ENCODE measurements around the gene ADGRV1.
A peak's percentile ranks its signal among the peaks of the same experiment; 100 is the strongest.

ADGRV1 gene

DNA sequence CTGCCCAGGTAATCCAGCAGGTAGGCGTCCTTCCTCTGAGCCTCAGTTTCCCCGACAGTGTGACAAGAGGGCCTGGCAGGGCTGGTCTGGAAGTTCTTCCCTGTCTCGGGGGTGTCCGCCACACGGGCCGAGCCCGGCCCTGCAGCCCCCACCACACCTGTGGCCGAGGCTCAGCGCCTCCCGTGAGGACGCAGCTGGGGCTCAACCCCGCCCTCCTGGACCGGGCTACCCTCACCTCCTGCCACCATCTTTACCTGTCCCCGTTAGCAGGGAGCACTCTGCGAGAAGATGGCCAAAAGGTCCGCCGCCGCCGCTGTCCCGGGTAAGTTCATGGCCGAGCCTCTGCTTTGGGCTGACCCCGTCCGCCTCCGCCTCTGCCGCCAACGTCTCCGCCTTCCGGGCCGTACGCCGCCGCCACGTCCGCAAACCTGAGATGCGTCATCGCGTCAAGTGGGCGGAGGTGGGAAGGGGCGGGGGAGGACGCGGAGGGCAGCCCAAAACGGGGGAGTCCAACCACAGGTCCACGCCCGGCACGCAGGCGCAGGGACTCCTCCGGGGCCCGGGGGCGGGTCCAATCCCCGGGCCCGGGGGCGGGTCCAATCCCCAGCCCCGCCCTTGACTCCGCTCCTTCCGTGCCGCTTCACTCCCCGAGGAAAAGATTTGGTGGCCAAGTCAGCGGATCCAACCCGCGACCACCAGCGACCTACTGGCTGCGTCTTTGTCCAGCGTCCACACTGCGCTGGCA lies 29.2 kb upstream of the ADGRV1 start, which contains the start of gene LYSMD3:
Gene LYSMD3, minus strand, starts transcription at position 391 of the 745 bp plus-strand sequence. CDS start 4,295 bp downstream, outside the sequence.
- TF ChIP-seq, protein P1, sequence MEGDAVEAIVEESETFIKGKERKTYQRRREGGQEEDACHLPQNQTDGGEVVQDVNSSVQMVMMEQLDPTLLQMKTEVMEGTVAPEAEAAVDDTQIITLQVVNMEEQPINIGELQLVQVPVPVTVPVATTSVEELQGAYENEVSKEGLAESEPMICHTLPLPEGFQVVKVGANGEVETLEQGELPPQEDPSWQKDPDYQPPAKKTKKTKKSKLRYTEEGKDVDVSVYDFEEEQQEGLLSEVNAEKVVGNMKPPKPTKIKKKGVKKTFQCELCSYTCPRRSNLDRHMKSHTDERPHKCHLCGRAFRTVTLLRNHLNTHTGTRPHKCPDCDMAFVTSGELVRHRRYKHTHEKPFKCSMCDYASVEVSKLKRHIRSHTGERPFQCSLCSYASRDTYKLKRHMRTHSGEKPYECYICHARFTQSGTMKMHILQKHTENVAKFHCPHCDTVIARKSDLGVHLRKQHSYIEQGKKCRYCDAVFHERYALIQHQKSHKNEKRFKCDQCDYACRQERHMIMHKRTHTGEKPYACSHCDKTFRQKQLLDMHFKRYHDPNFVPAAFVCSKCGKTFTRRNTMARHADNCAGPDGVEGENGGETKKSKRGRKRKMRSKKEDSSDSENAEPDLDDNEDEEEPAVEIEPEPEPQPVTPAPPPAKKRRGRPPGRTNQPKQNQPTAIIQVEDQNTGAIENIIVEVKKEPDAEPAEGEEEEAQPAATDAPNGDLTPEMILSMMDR (IDR thresholded peaks at IDR 0.05; ENCODE audit: borderline replicate concordance, extremely low read depth, low read length, poor library complexity, severe bottlenecking) = no peak
- TF ChIP-seq EZH2 (IDR thresholded peaks at IDR 0.05; ENCODE audit: borderline replicate concordance, low read depth, low read length, severe bottlenecking) = no peak
- Histone ChIP-seq H3K9me3 (ENCODE audit: insufficient read depth, low read length, severe bottlenecking) (no peaks in the 10 kb centered on the region), H3K79me2 (ENCODE audit: insufficient read depth, low read length) (peaks cover 38% of the 10 kb centered on the region), H3K9ac (ENCODE audit: low read depth, low read length) (peak within 1 kb of the TSS; percentile 74), H3K4me1 (ENCODE audit: insufficient read depth, low read length) (peaks cover 30% of the 10 kb centered on the region), H3K36me3 (ENCODE audit: insufficient read depth, low read length) (peaks cover 5% of the 10 kb centered on the region), H3K4me2 (ENCODE audit: insufficient read depth, low read length) (peak within 1 kb of the TSS; percentile 91), H2AFZ (ENCODE audit: low read depth, low read length) (peak within 1 kb of the TSS; percentile 99), H3K27ac (ENCODE audit: low read length) (peak within 1 kb of the TSS; percentile 91), H3K4me3 (ENCODE audit: low read depth in 1 of 2, low read length in 2 of 2) (peak within 1 kb of the TSS; percentile 61 to 95), H4K20me1 (ENCODE audit: insufficient read depth, low read length) (no peaks in the 10 kb centered on the region), H3K27me3 (ENCODE audit: insufficient read depth, low read length, poor library complexity) (peaks cover 9% of the 10 kb centered on the region)
- ATAC-seq (ENCODE audit: insufficient read depth, low read depth) (peak; percentile 92), DNase-seq (peak; percentile 96)

DNA sequence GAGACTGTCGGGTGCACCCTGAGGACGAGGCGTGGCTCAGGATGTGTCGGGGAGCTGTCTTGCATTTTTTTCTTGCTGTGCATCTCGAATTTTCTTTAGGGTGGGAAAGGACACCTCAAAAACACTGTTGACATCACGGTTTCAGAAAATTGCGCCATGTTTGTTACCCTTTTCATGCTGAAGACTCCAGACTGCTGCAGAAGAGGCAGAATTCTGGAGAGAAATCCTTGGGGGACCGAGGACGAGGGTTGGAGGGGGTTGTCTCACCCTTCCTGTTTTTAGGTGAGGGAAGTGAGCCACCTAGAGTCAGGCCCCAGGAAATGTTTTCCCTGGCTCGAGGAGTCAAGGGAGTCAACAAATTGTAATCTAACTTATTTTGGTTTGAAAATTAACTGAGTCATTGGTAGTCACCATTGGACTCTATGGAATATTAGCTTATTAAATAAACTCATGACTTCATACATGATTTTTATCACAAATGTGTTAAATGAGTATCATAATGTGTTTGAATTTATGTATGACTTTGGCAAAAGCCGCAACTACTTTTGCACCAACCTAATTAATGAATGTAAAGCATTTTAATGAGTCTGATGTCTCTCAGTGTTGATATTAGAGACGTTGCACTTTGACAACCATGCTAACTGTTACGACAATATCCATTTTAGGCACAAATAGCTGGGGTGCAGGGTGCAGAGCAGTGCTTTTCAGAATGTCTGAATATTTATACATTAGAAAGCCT lies 28.5 kb upstream of the ADGRV1 start:
- H3K27ac ChIP-seq (ENCODE audit: low read length) = peak overlapping the region; percentile 91
- peaks cover 9% of the 10 kb centered on the region for H3K27me3 ChIP-seq (ENCODE audit: insufficient read depth, low read length, poor library complexity)
- peak; percentile 70 for ATAC-seq (ENCODE audit: insufficient read depth, low read depth)
- peak; percentile 76 for DNase-seq
- H3K9ac ChIP-seq (ENCODE audit: low read depth, low read length) = peak overlapping the region; percentile 74
- H3K4me2 ChIP-seq (ENCODE audit: insufficient read depth, low read length) = peak overlapping the region; percentile 91
- peaks cover 2% of the 10 kb centered on the region for H3K36me3 ChIP-seq (ENCODE audit: insufficient read depth, low read length)
- no peaks in the 10 kb centered on the region for H3K9me3 ChIP-seq (ENCODE audit: insufficient read depth, low read length, severe bottlenecking)
- TF ChIP-seq, protein P1 (IDR thresholded peaks at IDR 0.05; ENCODE audit: borderline replicate concordance, extremely low read depth, low read length, poor library complexity, severe bottlenecking) = peak; percentile 86
- no peak for TF ChIP-seq EZH2 (IDR thresholded peaks at IDR 0.05; ENCODE audit: borderline replicate concordance, low read depth, low read length, severe bottlenecking)
- H3K4me3 ChIP-seq (ENCODE audit: low read depth in 1 of 2, low read length in 2 of 2) = peak overlapping the region; percentile 61 to 95; a peak in 3 of 4 replicates
- peak overlapping the region; percentile 99 for H2AFZ ChIP-seq (ENCODE audit: low read depth, low read length)
- peaks cover 38% of the 10 kb centered on the region for H3K79me2 ChIP-seq (ENCODE audit: insufficient read depth, low read length)
- H3K4me1 ChIP-seq (ENCODE audit: insufficient read depth, low read length) = peaks cover 30% of the 10 kb centered on the region
- H4K20me1 ChIP-seq (ENCODE audit: insufficient read depth, low read length) = no peaks in the 10 kb centered on the region

DNA sequence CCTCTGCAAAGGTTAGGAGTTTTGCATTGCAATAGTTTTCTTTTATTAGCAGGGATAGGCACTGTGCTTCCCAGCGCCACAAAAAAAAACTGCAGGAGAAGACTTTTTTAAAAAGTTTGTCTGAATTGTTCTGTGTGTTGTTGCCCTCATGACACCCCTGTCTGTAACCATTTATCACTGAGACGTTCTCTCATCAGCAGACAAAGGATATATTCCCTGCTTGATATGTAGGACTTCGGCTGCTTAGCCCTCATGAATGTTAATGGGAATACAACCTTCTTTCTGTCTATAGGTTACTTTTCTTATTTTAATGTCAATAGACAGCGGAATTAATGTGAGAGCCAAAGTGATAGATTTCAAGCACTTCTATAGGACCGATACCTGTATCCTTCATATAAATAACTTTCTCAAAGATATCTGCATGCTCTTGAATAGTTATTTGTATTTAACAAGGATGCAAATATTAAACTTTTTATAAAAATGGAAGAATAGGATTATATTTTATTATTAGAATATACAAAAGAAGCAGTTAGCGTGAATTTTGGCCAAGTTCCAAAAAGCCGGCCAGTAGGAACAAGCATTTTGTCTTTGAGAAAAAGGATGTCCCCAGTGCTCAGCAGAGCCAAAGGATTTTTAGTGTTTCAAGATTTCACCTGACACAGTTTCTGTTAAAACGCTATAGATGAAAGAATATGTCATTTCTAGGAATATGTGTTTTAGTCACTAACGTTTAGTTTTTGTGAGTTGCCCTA lies 27.7 kb upstream of the ADGRV1 start:
- Histone ChIP-seq H3K27me3 (ENCODE audit: insufficient read depth, low read length, poor library complexity) (peaks cover 9% of the 10 kb centered on the region), H3K4me2 (ENCODE audit: insufficient read depth, low read length) (peak overlapping the region; percentile 91), H3K9ac (ENCODE audit: low read depth, low read length) (peak overlapping the region; percentile 74; the same call in 1 of the 2 replicates), H4K20me1 (ENCODE audit: insufficient read depth, low read length) (no peaks in the 10 kb centered on the region), H3K79me2 (ENCODE audit: insufficient read depth, low read length) (peaks cover 34% of the 10 kb centered on the region), H3K36me3 (ENCODE audit: insufficient read depth, low read length) (no peaks in the 10 kb centered on the region; the same call in 1 of the 2 replicates), H3K27ac (ENCODE audit: low read length) (no peak overlapping the region), H3K9me3 (ENCODE audit: insufficient read depth, low read length, severe bottlenecking) (no peaks in the 10 kb centered on the region), H2AFZ (ENCODE audit: low read depth, low read length) (peak overlapping the region; percentile 99; the same call in 1 of the 2 replicates), H3K4me3 (ENCODE audit: low read depth in 1 of 2, low read length in 2 of 2) (peak overlapping the region in 1 of 2 experiments; percentile 95; a peak in 1 of 4 replicates), H3K4me1 (ENCODE audit: insufficient read depth, low read length) (peaks cover 30% of the 10 kb centered on the region)
- DNase-seq (no peak), ATAC-seq (ENCODE audit: insufficient read depth, low read depth) (no peak)
- TF ChIP-seq, protein P1 (IDR thresholded peaks at IDR 0.05; ENCODE audit: borderline replicate concordance, extremely low read depth, low read length, poor library complexity, severe bottlenecking) = no peak
- no peak for TF ChIP-seq EZH2 (IDR thresholded peaks at IDR 0.05; ENCODE audit: borderline replicate concordance, low read depth, low read length, severe bottlenecking)

All from DND-41 (cell line).